ENCODE data around the gene NHLRC1. TPM values are rescaled to one million over a fixed set of nuclear protein-coding genes. Genes with fewer than 3 reads are reported as not detected.

NHLRC1 gene
- total RNA-seq (2022; extraction: Qiagen RNA extraction; ENCODE audit: low read depth) = 1.1 to 2.2 TPM (median 1.7 TPM) in 5 replicates

GRCh38 chr6:18122128-18123093, at the start of gene NHLRC1:
Gene NHLRC1, minus strand, starts transcription at chr6:18122677. Its CDS starts 71 bp downstream, at chr6:18122606.

GRCh38 chr6:18155150-18155863, 32.8 kb upstream of the NHLRC1 start, which contains the start of gene KDM1B:
Gene KDM1B, plus strand, starts transcription at chr6:18155422. Its CDS starts 4,474 bp downstream, at chr6:18159896.

GRCh38 chr6:18154507-18155149, 32.2 kb upstream of the NHLRC1 start, which contains the start of gene TPMT:
Gene TPMT, minus strand, starts transcription at chr6:18155077. Its CDS starts 5,950 bp downstream, at chr6:18149127.

Other genes with a start within 250 kb of the NHLRC1 start
- 17.3 to 22.7 TPM (median 21.0 TPM) in 5 replicates for gene KIF13A, start 135.0 kb downstream of the NHLRC1 start, total RNA-seq (2022; extraction: Qiagen RNA extraction; ENCODE audit: low read depth)
- gene TPMT, start 32.4 kb upstream of the NHLRC1 start, total RNA-seq (2022; extraction: Qiagen RNA extraction; ENCODE audit: low read depth) = 4.5 to 7.0 TPM (median 5.9 TPM) in 5 replicates
- gene KDM1B, start 32.7 kb upstream of the NHLRC1 start, total RNA-seq (2022; extraction: Qiagen RNA extraction; ENCODE audit: low read depth) = 6.3 to 7.8 TPM (median 7.3 TPM) in 5 replicates
- 67.2 to 116 TPM (median 91.0 TPM) in 5 replicates for gene DEK, start 141.9 kb upstream of the NHLRC1 start, total RNA-seq (2022; extraction: Qiagen RNA extraction; ENCODE audit: low read depth)

All from A549 treated with RU486 at 1 μM for 4 hours (cell line).